SW480 (cell line): ENCODE results near the gene PYGM.

Experiments
- DNase-seq: peaks from one replicate; pipeline ENCODE4 v3.0.0-alpha.2; 2016; ENCODE audit warnings: low spot score

The PYGM gene

GRCh38 chr11:64734811-64735724, 24.7 kb downstream of the PYGM start:
- no peak for DNase-seq

GRCh38 chr11:64731601-64732000, 28.2 kb downstream of the PYGM start:
- DNase-seq, result no peak

GRCh38 chr11:64729851-64730382, 29.9 kb downstream of the PYGM start:
- no peak for DNase-seq

GRCh38 chr11:64728757-64729365, 30.9 kb downstream of the PYGM start:
- DNase-seq, result no peak

- no peak for DNase-seq
These were observed 32.8 kb downstream of the PYGM start for GRCh38 chr11:64726867-64727530.

GRCh38 chr11:64726211-64726641, 33.5 kb downstream of the PYGM start:
- no peak for DNase-seq

- no peak for DNase-seq
These were observed 34.8 kb downstream of the PYGM start for GRCh38 chr11:64724863-64725532.

- no peak for DNase-seq
These were observed 35.6 kb downstream of the PYGM start for GRCh38 chr11:64723907-64724862.

- DNase-seq, result peak; percentile 85
These were observed 36.5 kb downstream of the PYGM start, which contains the start of gene NRXN2 for GRCh38 chr11:64723117-64723906. Gene NRXN2 (minus strand): TSS chr11:64723197. CDS start chr11:64713699, 9,498 bp downstream.

GRCh38 chr11:64722141-64723065, 37.4 kb downstream of the PYGM start:
- no peak for DNase-seq

GRCh38 chr11:64721359-64721699, 38.4 kb downstream of the PYGM start:
- DNase-seq, result no peak

GRCh38 chr11:64720640-64721358, 39.0 kb downstream of the PYGM start:
- no peak for DNase-seq

GRCh38 chr11:64720167-64720566, 39.6 kb downstream of the PYGM start:
- no peak for DNase-seq

GRCh38 chr11:64719406-64719805, 40.4 kb downstream of the PYGM start:
- DNase-seq, result no peak

GRCh38 chr11:64718780-64719124, 41.0 kb downstream of the PYGM start:
- no peak for DNase-seq

- DNase-seq, result no peak
These were observed 41.5 kb downstream of the PYGM start for GRCh38 chr11:64718084-64718779.

GRCh38 chr11:64717268-64717578, 42.6 kb downstream of the PYGM start:
- no peak for DNase-seq
